GM18873 (cell line): Measurements from ENCODE around the gene GPC3.
"Not testable (repeated sequence)": the region's sequence is repeated elsewhere in the genome, so short reads cannot be mapped to it uniquely, and the experiment has no call there.

Experiments used
- ATAC-seq: cut with Tn5 transposase; IDR thresholded peaks from one replicate; pipeline ENCODE4 v1.9.1; 2021; ENCODE audit warnings: mild to moderate bottlenecking, moderate library complexity, moderate number of reproducible peaks; ENCODE audit not compliant: unreplicated experiment, low FRiP score

The GPC3 gene

GRCh38 chrX:133720269-133720668, 265.1 kb downstream of the GPC3 start:
- not testable (repeated sequence) for ATAC-seq

DNA sequence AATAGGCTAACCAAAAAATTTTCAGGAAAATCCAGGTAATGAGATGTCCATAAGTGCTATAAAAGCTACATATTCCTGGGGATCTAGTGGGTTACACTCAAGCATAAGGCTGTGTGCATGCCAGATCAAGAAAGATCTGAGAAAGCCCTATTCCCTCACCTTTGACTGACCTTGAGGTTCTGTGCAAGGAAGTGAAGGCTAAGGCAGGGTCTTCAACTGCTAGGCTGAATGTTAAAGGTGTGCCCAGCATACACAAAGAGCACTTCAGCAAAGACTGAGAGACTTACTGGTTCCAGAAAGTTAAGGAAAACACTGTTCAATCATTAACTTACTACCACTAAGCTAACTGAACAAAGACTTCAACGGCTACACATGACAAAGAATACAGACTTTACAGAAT, 269.7 kb downstream of the GPC3 start:
- ATAC-seq = no peak

DNA sequence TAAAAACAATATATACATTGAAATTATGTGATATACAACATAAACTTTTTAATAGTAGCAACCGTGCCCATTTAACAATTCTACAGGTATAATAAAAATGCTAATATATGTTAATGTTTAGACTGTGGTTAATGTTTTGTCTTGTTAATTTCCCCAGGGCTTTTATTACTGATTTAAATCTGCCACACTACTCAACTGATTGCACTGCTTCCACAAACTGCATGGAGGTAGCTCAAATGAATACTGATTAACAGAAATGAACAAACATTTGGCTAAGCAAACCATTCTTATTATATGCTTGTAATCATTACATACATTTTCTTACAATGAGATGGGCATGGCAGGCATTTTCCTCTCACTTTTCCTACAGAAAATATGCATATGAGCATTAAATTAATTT, 275.9 kb downstream of the GPC3 start:
- ATAC-seq = no peak

DNA sequence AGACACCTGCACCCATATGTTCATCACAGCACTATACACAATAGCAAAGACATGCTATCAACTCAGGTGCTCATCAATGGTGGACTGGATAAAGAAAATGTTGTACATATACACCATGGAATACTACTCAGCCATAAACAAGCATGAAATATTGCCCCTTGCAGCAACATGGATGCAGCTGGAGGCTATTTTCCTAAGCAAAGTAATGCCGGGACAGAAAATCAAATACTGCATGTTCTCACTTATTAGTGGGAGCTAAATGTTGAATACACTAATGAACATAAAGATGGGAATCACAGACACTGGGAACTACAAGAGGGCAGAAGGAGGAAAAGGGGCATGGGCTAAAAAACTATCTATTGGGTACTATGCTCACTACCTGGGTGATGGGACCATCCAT, 278.5 kb downstream of the GPC3 start:
- ATAC-seq = no peak

- no peak for ATAC-seq
Observed at GRCh38 chrX:133702230-133702629, 283.2 kb downstream of the GPC3 start.

GRCh38 chrX:133699023-133699728, 286.2 kb downstream of the GPC3 start:
- no peak for ATAC-seq

- ATAC-seq = no peak
Observed at GRCh38 chrX:133698298-133698697, 287.1 kb downstream of the GPC3 start.

DNA sequence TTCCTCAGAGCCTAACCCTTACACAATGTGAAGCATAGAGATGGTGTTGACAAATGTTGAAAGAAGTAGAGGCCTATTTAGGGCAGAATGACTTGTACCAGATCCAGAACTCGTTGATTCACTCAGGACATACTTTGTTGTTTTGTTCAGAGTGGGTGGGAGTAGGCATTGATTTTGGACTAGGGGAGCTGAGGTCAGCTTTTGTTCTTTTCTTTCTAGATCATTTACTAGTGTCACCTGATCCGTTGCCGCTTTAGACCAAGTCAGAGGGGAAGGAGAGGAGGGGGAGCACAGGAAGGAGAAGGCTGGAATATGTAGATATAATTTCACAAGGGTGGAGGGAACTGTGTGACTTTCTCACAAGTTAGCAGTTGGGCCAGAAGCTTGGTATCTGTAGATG, 287.7 kb downstream of the GPC3 start:
- no peak for ATAC-seq

DNA sequence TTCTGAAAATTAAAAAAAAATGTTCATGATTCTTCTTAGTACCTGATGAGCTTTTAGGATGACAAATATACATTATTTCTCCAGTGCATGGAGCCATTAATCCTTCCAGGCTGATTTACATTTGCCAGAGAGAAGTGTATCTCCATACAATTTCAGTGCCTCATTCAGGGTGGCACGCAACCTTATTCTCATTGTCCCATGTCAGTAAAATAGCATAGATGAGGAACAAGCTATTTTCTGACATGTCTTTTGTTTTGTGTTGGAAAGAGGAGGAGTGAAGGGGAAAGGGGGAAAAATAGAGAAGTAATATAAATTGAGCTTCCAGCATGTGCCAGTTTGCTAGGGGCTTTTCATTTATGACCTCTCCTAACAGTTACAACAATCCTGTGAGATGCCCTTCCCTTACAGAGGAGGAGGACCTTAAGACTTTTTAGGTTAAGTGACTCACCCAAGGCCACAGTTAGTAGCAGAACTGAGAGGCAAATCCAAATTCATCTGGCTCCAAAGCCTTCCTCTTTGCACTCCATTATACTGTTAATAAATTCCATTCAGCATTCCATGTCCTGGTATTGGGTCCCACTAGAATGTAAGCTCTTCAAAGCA, 295.3 kb downstream of the GPC3 start:
- ATAC-seq = no peak

- ATAC-seq = no peak
Observed at GRCh38 chrX:133685822-133686221, 299.6 kb downstream of the GPC3 start.

- no peak for ATAC-seq
Observed at GRCh38 chrX:133681897-133682296, 303.5 kb downstream of the GPC3 start.

DNA sequence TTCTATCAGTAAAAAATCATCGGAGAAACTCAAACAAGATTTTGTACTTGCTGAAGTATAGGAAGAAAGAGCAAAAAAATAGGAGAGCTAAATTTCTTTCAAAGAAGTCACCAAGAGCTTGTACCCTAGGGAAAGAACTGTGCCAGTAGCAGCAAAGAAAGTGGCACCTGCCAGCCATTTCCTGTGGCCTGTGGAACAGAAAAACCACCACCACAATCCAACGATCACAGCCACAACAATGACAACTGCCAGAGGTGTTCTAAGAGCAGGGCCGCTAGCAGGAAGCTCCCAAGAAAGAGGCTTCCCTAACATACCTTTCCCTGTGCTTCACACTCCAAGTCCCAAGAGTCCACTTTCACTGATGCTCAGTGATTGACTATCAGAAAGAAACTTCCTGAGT, 304.0 kb downstream of the GPC3 start:
- ATAC-seq = no peak

GRCh38 chrX:133677123-133678063, 308.0 kb downstream of the GPC3 start:
- no peak for ATAC-seq

DNA sequence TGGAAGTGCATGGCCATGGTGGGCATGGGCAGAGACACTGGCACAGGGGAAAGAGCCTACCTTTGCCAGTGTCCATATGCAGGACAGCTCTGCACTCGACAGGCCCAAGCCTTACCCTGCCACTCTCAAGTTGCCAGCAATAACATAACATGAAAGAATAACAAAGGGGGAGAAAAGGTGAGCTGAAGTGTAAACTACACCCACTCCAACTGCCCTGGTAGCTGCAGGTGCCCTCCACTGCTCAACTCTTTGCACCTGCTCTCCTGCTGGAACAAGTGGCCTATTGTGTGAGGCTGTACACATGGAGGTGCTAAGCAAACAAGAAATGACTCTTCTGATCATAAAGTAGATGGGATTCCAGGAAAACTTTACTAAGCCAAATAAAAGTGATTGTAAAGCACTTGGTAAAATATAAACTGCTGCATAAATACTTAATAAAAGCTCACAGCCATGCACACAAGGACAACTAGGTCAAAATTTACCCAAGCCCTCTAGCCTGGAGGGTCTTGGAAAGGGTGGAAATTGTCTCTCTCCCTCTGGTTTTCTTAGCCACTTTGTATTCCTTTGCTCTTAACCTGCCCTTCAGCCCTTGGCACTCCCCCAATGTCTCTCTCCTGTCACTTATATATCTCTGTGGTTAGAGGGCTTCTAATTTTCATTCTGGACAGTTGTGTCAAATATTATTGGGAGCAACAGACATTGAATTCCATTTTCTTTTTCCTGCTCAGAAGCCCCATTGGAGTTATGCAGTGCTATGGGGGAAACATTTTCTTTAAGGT, 308.9 kb downstream of the GPC3 start:
- no peak for ATAC-seq

GRCh38 chrX:133674726-133675470, 310.5 kb downstream of the GPC3 start:
- ATAC-seq = no peak

- ATAC-seq = no peak
Observed at GRCh38 chrX:133670383-133670782, 315.0 kb downstream of the GPC3 start.

- ATAC-seq = no peak
Observed at GRCh38 chrX:133669214-133669613, 316.2 kb downstream of the GPC3 start.

DNA sequence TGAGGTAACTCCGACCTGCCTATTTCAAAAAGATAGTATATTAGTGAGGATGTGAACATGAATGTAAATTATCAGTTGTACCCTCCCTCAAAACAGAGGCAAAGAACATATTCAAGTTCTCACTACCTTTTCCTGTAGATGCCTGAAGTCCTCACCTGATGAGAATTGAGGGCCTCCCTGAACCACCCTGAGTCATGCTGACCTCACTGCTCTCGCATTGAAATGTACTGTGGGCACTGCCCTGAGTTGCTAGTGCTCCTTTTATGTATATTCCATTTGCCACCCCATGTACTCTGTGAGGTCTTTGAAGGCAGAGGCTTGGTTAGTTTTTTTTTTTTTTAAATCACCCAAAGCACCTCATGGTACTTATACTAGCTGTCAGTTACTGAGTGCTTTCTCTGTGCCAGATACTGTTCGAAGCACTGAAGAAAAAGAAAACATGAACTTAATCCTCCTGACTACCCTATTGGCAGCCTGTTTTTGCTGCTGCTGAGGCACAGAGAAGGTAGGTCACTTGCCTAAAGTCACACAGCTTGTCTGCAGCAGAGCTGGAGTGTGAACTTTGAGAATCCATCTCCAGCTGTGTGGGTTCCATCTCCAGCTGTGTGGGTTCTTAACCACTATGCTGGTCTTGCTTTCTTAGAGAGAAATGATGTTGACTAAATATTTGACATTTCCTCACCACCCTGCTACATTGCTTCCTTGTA, 317.0 kb downstream of the GPC3 start:
- ATAC-seq = no peak

- no peak for ATAC-seq
Observed at GRCh38 chrX:133666256-133666655, 319.1 kb downstream of the GPC3 start.
